Camera-type eye (tissue), 1 donor: ENCODE data around the gene GTF2B. TPM values are rescaled to one million over a fixed set of nuclear protein-coding genes. Genes with fewer than 3 reads are reported as not detected.

Source experiments
- total RNA-seq: library from RNA; depleted of rRNA; stranded (reverse); fragments of >200 nt; gene quantifications from one replicate; pipeline ENCODE4 v1.2.3, GENCODE V29; 2014

The GTF2B gene
- 56.8 TPM for total RNA-seq

GRCh38 chr1:88891318-88891950 lies at the start of gene GTF2B:
TSS of gene GTF2B (minus strand) at chr1:88891567. CDS start at chr1:88891499, 68 bp downstream.

Other genes with a start within 250 kb of the GTF2B start
- 93.6 TPM for gene PKN2, start 207.3 kb downstream of the GTF2B start, total RNA-seq
- gene KYAT3, start 101.1 kb upstream of the GTF2B start, total RNA-seq = 22.4 TPM
- gene RBMXL1, start 101.1 kb upstream of the GTF2B start, total RNA-seq = 24.7 TPM
- 5.4 TPM for gene GBP3, start 131.3 kb upstream of the GTF2B start, total RNA-seq
- 30.1 TPM for gene GBP1, start 173.6 kb upstream of the GTF2B start, total RNA-seq
- 11.4 TPM for gene GBP2, start 234.5 kb upstream of the GTF2B start, total RNA-seq